Stimulated activated naive CD8-positive, alpha-beta T cell treated with anti-CD3 and anti-CD28 coated beads, Interleukin-15, amount 100 ng/mL, for 72 hours (primary cell): ENCODE measurements around the gene GORASP1.

Source experiments
- ATAC-seq: fragments of 150-1000 bp; cut with Tn5 transposase; 2 replicates; pipeline ENCODE4 v1.10.0; 2021; ENCODE audit warnings: mild to moderate bottlenecking, moderate library complexity
- DNase-seq, 2 donors: peaks; one replicate each; pipeline ENCODE4 v3.0.0; 2021 to 2022
- H3K27ac Mint-ChIP-seq, 2 donors: one replicate each; pipeline ENCODE4 v1.8.0; 2022; ENCODE audit warnings: mild to moderate bottlenecking in 2 of 2, mixed read lengths in 2 of 2, moderate library complexity in 2 of 2
- H3K27me3 Mint-ChIP-seq: one replicate; pipeline ENCODE4 v1.8.0; 2022; ENCODE audit warnings: mixed read lengths
- H3K4me1 Mint-ChIP-seq: one replicate; pipeline ENCODE4 v1.8.0; 2022; ENCODE audit warnings: mild to moderate bottlenecking, mixed read lengths
- H3K4me3 Mint-ChIP-seq, 2 donors: one replicate each; pipeline ENCODE4 v1.8.0; 2022; ENCODE audit warnings: mild to moderate bottlenecking in 2 of 2, mixed read lengths in 2 of 2, moderate library complexity in 1 of 2
- H3K9me3 Mint-ChIP-seq, 2 donors: one replicate each; pipeline ENCODE4 v1.8.0; 2022; ENCODE audit warnings: mixed read lengths in 2 of 2

GORASP1 gene

DNA sequence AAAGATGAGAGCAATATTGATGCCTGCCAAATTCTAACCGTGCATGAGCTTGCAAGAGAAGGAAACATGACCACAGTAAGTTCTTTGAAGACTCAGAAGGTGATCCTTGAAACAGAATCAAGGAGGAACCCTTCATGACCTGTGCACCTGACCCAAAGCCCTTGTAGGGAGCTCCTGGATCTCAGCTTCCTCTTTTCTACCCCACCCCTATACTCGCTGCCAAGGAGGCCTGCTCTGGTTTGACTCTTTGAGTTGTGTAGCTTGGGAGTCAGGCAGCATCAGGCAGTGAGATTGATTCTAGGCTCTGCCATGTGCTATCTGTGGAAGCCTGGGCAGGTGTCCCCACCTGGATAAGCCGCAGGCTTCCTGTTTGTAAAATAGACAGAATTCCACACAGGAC is 10.7 kb upstream of the GORASP1 start:
- Mint-ChIP-seq H3K27me3 (peaks cover 11% of the 10 kb centered on the region), H3K4me1 (no peaks in the 10 kb centered on the region), H3K9me3 (no peaks in the 10 kb centered on the region), H3K4me3 (no peak overlapping the region), H3K27ac (no peak overlapping the region)
- no peak for DNase-seq
- no peak for ATAC-seq

DNA sequence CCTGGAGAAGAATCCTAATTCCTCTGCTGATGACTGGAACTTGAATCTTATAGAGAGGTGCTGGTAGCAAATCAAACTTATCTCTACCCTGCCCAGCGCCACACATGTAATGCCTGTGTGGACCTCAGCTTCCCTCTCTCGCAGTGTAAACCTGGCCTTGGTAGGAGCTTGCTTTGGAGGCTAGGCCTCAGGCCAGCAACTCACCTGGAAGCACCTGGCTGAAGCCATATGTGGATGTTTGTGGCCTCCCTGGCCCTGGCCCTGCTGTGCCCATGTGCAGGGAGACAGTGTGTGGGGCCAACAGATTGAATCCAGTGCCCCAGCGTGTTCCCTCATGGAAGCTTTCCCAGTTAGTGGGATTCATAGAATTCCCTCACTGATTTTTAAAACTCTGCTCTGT is 8.4 kb upstream of the GORASP1 start:
- ATAC-seq (no peak), DNase-seq (no peak)
- Mint-ChIP-seq H3K27me3 (no peaks in the 10 kb centered on the region), H3K4me3 (no peak overlapping the region), H3K4me1 (no peaks in the 10 kb centered on the region), H3K9me3 (no peaks in the 10 kb centered on the region), H3K27ac (no peak overlapping the region)

DNA sequence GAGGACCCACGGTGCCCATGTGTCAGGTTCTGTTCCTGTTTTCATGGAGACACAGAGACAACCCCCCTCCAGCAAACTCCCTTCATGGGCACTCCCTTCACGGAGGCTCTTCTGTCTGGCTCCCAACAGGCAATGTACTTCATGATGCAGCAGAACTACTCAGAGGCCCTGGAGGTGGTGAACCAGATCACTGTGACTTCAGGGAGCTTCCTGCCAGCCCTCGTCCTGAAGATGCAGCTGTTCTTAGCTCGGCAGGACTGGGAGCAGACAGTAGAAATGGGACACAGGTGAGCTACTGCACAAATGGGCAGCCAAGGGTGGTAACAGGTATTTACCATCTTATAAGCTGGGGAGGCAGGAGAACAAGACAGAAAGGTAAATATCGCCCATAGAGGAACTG is 7.0 kb upstream of the GORASP1 start:
- Mint-ChIP-seq H3K27ac (no peak overlapping the region), H3K27me3 (peaks cover 2% of the 10 kb centered on the region), H3K4me1 (no peaks in the 10 kb centered on the region), H3K9me3 (no peaks in the 10 kb centered on the region), H3K4me3 (no peak overlapping the region)
- no peak for ATAC-seq
- no peak for DNase-seq

DNA sequence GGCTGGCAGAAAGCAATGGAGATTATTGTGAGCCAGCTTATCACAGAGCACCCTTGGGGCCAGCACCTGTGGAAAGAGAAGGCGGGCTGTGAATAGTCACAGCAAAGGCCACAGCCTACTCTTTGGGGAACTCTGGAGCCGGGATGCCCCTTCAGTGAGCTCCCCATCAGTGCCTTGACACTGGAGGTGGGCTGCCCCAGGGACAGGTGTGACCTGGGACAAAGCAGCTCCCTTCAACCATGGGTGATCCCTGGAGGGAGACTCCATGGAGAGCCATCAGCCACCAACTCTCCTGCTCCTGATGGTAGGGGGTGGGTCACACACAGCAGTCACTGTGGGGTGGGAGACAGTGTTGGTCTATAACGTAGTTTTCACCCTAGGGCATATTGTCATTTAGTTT is 5.9 kb upstream of the GORASP1 start:
- DNase-seq (no peak), ATAC-seq (no peak)
- Mint-ChIP-seq H3K27me3 (peaks cover 9% of the 10 kb centered on the region), H3K27ac (no peak overlapping the region), H3K9me3 (no peaks in the 10 kb centered on the region), H3K4me3 (no peak overlapping the region), H3K4me1 (peaks cover 10% of the 10 kb centered on the region)

DNA sequence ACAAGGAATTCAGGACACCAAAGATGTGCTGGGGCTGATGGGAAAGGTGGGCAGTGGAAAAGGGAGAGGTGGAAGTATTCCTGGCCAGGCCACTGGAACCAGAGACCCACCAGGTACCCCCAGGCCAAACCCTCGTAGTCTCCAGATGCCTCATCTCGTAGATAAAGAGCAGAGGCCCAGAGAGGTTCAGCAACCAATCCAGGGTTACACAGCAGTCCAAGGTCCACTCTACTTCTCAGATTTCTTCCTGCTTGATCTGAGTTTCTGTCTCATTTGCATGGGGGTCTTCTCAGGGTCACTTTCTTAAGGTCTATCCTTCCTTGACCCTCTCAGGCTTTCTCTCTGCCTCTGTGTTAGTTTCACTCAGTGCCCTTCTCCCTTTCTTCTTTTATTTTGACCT is 5.1 kb upstream of the GORASP1 start:
- DNase-seq (no peak), ATAC-seq (no peak)
- H3K4me3 Mint-ChIP-seq = no peak overlapping the region
- peaks cover 17% of the 10 kb centered on the region for H3K4me1 Mint-ChIP-seq
- no peaks in the 10 kb centered on the region for H3K9me3 Mint-ChIP-seq
- peaks cover 9% of the 10 kb centered on the region for H3K27me3 Mint-ChIP-seq
- H3K27ac Mint-ChIP-seq = no peak overlapping the region

DNA sequence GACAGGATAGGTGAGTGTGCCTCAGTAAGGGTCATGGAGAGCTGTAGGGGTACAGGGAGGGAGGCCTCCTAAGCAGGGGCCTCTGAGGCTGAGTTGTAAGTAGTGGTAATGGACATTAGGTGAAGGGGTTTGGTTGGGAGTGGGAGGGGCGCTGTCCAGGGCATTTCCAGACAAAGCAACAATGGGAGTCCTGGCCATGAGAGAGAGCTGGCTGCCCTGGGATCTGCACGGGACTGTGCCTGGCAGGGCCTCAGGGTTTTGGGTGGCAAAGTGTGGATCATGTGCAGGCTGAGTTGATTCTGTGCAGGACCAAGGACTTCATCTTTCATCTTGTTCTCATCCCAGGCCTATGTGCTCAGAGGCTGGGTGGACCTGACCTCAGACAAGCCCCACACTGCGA is 4.7 kb upstream of the GORASP1 start:
- H3K27ac Mint-ChIP-seq = no peak overlapping the region
- ATAC-seq = no peak
- peaks cover 9% of the 10 kb centered on the region for H3K27me3 Mint-ChIP-seq
- DNase-seq = no peak
- H3K4me1 Mint-ChIP-seq = peaks cover 18% of the 10 kb centered on the region
- no peaks in the 10 kb centered on the region for H3K9me3 Mint-ChIP-seq
- H3K4me3 Mint-ChIP-seq = no peak overlapping the region

DNA sequence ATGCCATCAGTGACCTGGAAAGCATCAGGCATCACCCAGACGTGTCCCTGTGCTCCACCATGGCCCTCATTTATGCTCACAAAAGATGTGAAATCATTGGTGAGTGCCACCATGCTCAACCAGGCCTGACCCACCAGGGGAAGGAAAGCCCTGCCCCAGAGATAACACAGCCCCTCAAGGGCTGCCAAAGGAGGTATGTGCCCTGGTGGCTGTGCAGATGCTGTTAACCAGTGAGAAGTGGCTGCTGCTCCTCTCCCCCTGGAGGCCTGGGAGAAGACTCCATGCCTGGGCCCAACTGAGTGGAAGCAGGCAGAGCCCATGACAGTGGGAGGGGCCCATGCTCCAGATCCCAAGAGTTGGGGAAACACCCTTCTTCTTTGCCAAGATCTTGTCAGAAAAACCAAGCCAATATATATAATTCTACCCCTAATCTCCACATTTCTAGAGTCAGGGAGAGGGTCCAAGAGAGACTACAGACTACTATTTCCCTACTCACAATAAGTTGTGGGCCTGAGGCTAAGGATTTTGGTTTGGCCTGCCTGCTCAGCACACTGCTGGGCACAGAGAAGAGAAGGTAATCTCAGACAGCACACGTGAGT is 2.7 kb upstream of the GORASP1 start:
- Mint-ChIP-seq H3K27ac (no peak overlapping the region), H3K27me3 (peaks cover 15% of the 10 kb centered on the region), H3K4me3 (no peak overlapping the region)

DNA sequence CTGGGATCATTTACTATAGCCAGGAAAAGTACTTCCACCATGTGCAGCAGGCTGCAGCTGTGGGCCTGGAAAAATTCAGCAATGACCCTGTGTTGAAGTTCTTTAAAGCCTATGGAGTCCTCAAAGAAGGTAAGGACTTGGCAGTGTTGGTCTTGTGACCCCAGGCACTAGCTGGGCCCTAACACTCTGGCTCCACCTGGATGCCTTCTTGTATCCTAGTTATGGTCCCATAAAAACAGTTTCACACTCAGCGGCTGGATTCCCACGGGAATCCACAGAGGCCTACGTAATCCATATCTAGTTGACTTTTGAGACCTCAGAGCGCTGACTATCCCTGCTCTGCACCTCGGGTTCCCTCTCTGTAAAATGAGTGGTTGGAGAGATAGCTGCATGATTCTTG is 1.7 kb upstream of the GORASP1 start:
- H3K27me3 Mint-ChIP-seq = peaks cover 15% of the 10 kb centered on the region
- no peaks in the 10 kb centered on the region for H3K9me3 Mint-ChIP-seq
- DNase-seq (no peak), ATAC-seq (no peak)
- H3K27ac Mint-ChIP-seq = no peak overlapping the region
- peaks cover 42% of the 10 kb centered on the region for H3K4me1 Mint-ChIP-seq
- H3K4me3 Mint-ChIP-seq = no peak overlapping the region

More for the DNA sequence above, 2.7 kb upstream of the GORASP1 start:
- Mint-ChIP-seq H3K4me1 (peaks cover 36% of the 10 kb centered on the region), H3K9me3 (no peaks in the 10 kb centered on the region)
- DNase-seq (no peak), ATAC-seq (no peak)

DNA sequence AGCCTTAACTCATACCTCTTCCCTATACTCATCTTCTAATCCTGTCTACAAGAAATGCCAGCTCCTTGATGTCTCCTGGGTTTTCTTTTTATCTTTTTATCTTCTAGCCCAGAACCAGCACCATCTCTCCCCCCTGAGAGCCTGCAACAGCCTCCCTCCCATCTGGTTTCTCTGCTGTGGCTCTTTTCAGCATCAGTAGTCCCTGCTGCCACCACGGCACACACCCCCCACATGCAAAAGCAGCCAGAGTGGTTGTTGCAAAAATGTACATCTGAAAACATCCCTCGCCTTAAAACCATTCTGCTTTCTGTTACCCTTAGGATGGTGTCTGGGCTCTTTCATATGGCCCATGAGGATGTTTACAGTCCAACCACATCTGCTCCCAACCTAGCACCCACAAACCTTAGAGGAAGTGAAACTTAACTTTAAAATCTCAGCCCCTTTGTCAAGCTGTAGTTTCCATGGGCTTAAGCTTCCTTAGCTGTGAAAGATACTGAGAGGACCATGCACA is 828 bp upstream of the GORASP1 start:
- peak in 1 of 2 donors; percentile 48 for DNase-seq
- Mint-ChIP-seq H3K27me3 (peaks cover 15% of the 10 kb centered on the region), H3K9me3 (no peaks in the 10 kb centered on the region), H3K27ac (peak overlapping the region; percentile 4 to 89), H3K4me1 (peaks cover 49% of the 10 kb centered on the region), H3K4me3 (peak overlapping the region; percentile 89 to 92)
- ATAC-seq = peak; percentile 83

DNA sequence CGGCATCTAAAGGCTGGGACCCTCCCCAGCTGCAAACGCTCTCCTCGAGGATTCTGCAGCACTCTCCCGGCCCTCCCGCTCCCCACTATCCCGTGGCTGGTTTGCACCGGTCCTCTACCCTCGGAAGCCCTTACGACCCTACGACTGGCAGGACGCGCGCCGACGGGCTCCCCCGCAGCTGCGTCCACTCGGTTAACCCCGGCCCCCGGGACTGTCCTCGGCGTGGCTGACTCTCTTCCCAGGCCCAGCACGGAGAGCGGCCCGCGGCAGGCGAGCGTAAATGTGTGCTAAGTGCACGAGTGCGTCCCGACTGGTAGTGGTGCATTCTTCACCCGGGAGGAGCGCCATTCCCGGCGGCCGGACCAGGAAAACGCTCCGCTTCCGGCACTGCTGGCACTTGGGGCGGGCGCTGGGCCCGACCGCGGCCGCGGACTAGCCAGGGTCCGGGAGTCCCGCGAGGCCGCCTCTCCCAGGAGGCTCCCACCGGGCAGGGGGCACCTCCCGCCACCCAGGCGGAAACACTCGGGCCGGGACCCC is 508 bp downstream of the GORASP1 start:
- H3K27ac Mint-ChIP-seq = peak overlapping the region in 1 of 2 donors; percentile 56
- H3K4me1 Mint-ChIP-seq = peaks cover 61% of the 10 kb centered on the region
- ATAC-seq (peak; percentile 29), DNase-seq (no peak)
- H3K4me3 Mint-ChIP-seq = peak overlapping the region; percentile 85 to 88
- H3K27me3 Mint-ChIP-seq = peaks cover 15% of the 10 kb centered on the region
- no peaks in the 10 kb centered on the region for H3K9me3 Mint-ChIP-seq

DNA sequence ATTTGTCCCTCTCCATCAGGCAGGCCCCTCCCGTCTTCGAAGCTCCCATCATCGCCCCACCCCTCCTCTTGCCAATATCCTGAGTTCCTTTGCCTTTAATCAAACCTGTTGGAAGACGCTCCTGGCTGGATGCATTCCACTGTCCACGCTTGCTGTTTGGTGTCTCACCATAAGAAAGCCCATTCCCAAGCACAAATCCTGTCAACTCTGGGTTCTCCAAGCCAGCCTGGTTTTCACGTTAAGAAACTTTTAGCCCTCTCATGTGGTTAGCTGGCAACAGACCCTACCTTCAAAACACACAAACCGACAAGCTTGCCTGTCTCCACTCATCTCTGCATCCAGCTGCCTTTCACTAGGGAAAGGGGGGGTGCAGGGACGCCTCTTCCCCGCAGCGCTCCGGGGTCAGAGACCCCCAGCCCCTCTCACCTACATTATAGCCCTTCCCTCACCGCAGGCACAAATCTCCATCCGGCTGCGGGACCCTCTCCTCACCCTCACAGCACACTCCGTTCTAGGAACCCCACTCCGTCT is 1.1 kb downstream of the GORASP1 start:
- peaks cover 62% of the 10 kb centered on the region for H3K4me1 Mint-ChIP-seq

DNA sequence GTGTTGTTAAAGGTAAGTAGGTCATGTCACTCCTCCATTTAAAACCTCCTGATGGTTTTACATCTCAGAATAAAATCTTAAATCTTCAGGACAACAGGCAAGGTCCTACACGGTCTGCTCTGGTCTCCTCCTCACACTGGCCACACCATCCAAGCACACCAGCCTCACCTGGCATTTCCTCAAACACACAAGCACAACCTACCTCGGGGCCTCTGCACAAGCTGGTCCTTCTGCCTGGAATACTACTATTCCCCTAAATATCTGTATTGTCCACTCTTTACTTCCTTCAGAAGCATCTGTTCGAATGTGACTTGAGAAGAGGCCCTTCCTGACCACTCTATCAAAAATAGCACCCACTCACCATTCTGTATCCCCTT is 1.8 kb downstream of the GORASP1 start:
- Mint-ChIP-seq H3K4me1 (peaks cover 69% of the 10 kb centered on the region), H3K27me3 (peaks cover 15% of the 10 kb centered on the region), H3K9me3 (no peaks in the 10 kb centered on the region), H3K27ac (no peak overlapping the region), H3K4me3 (peak overlapping the region in 1 of 2 donors; percentile 85)
- ATAC-seq (no peak), DNase-seq (no peak)

More for the DNA sequence above, 1.1 kb downstream of the GORASP1 start:
- peak overlapping the region in 1 of 2 donors; percentile 56 for H3K27ac Mint-ChIP-seq
- H3K9me3 Mint-ChIP-seq = no peaks in the 10 kb centered on the region
- no peak for DNase-seq
- peak overlapping the region; percentile 85 to 88 for H3K4me3 Mint-ChIP-seq
- no peak for ATAC-seq
- peaks cover 15% of the 10 kb centered on the region for H3K27me3 Mint-ChIP-seq

DNA sequence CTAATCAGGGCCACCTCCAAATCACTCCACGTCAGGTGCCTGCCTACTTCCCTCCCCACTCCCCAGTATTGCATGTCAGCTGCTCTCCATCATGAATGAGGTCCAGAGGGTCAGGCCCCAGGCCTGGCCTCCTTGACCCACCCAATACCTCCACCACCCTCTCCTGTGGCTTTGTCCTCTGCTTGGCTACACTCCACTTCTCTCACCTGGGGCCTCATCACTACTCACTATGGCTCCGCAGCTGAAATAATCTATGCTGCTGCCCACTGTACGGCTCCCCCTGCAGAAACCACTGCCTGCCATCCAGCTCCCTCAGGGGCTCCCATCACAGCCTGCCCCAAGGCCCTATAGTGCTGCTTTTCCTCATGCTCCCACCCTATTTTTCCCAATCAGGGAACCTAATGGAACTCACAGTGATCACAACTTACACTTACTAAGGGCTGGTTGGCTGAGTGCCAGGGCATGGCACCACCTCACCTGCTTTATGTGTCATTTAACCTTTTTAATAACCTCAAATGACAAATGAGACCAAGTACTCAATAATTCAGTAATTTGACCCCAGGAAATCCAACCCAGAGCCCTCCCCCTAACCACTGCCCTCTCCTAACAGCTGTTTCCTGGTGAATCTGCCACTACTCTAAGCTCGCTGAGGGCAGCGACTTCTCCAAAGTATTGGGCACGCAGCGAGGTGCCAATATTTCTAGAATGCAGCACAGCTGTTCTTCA is 2.3 kb downstream of the GORASP1 start:
- DNase-seq (no peak), ATAC-seq (no peak)
- H3K27me3 Mint-ChIP-seq = peaks cover 15% of the 10 kb centered on the region
- H3K4me3 Mint-ChIP-seq = no peak overlapping the region
- peak overlapping the region; percentile 3 to 19 for H3K27ac Mint-ChIP-seq
- no peaks in the 10 kb centered on the region for H3K9me3 Mint-ChIP-seq
- peaks cover 72% of the 10 kb centered on the region for H3K4me1 Mint-ChIP-seq

DNA sequence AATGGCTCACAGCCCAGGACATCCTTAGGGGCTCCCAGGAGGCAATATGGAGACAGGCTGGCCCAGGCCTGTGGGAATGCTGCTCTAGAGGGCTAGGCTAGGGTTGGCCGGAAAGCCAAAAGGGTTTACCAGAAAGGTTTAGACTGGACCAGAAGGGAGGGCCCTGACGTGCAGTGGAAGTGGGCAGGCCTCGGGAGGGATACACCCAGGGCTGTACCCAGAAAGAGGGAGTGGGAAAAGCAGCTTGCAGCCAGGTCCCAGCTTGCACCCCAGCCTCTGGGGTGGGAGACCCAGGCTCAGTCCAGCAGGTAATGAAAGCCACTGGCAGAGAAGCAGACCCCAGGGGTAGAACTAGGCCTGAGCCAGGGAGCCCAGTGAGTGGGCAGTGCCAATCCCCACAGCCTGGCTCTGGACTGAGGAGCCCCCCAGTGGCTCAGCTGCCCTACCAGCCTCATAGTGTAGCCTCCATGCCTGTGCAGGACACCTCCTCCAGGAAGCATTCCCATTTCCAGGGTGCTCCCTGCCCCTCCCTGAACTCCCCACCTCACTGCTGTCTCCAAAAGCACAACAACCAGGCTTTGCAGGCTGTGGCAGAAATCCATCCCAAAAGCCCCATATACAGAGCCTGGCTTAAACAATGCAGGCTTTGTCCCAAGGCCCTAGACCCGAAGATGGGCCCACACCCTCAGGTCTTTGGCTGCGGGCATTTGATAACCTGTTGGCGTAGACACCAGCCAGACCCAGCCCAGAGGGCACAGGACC is 3.5 kb downstream of the GORASP1 start:
- Mint-ChIP-seq H3K27ac (peak overlapping the region in 1 of 2 donors; percentile 60), H3K4me3 (no peak overlapping the region), H3K9me3 (no peaks in the 10 kb centered on the region), H3K4me1 (peaks cover 69% of the 10 kb centered on the region), H3K27me3 (peaks cover 8% of the 10 kb centered on the region)
- DNase-seq (no peak), ATAC-seq (no peak)

DNA sequence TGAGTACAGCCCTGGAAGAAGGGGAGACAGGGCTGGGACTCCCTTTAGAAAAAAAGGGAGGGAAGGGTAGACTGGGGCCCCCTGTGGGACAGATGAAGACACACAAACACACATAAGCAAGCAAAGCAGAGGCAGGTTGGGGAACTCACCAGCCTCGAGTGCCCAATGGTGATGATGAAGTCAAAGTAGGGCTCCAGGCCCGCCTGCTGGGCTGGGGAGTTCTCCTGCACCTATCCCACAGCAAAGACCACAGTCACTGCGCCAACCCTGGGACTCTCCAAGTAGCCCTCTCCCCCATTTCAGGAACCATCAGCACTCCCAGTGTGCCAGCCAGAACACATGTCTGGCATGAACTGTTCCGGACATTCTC is 4.1 kb downstream of the GORASP1 start:
- Mint-ChIP-seq H3K27me3 (peaks cover 7% of the 10 kb centered on the region), H3K27ac (no peak overlapping the region), H3K4me3 (no peak overlapping the region), H3K9me3 (no peaks in the 10 kb centered on the region), H3K4me1 (peaks cover 62% of the 10 kb centered on the region)
- no peak for ATAC-seq
- DNase-seq = no peak
